DMS153 treated with DMSO at 0.1 percent for 48 hours (cell line): Measurements from ENCODE around the gene TNP2.
A peak's percentile ranks its signal among the peaks of the same experiment; 100 is the strongest.

Experiments
- DNase-seq: peaks from one replicate; lab custom pipeline; 2025; ENCODE audit not compliant: unreplicated experiment; lab: John Stamatoyannopoulos, UW

The TNP2 gene

GRCh38 chr16:11258553-11259492 lies 10.3 kb downstream of the TNP2 start:
- no peak for DNase-seq

- DNase-seq, result peak; percentile 76
Measured at GRCh38 chr16:11257131-11257938, 11.8 kb downstream of the TNP2 start.

- no peak for DNase-seq
Measured at GRCh38 chr16:11256661-11257130, 12.4 kb downstream of the TNP2 start.

GRCh38 chr16:11255737-11256660 lies 13.1 kb downstream of the TNP2 start, which contains the start of gene SOCS1:
TSS of gene SOCS1 (minus strand) at chr16:11256204. CDS start at chr16:11255478, 726 bp downstream.
- peak; percentile 39 for DNase-seq

- no peak for DNase-seq
Measured at GRCh38 chr16:11254913-11255736, 14.0 kb downstream of the TNP2 start.

- DNase-seq, result no peak
Measured at GRCh38 chr16:11253995-11254912, 14.9 kb downstream of the TNP2 start.

GRCh38 chr16:11253009-11253994 lies 15.8 kb downstream of the TNP2 start:
- DNase-seq, result no peak

GRCh38 chr16:11252482-11252931 lies 16.6 kb downstream of the TNP2 start:
- no peak for DNase-seq

- DNase-seq, result no peak
Measured at GRCh38 chr16:11251525-11252481, 17.3 kb downstream of the TNP2 start.

- no peak for DNase-seq
Measured at GRCh38 chr16:11250786-11251524, 18.2 kb downstream of the TNP2 start.

GRCh38 chr16:11250091-11250785 lies 18.9 kb downstream of the TNP2 start:
- DNase-seq, result peak; percentile 39

- no peak for DNase-seq
Measured at GRCh38 chr16:11249233-11250061, 19.7 kb downstream of the TNP2 start.

GRCh38 chr16:11248133-11248532 lies 21.0 kb downstream of the TNP2 start:
- no peak for DNase-seq

GRCh38 chr16:11245988-11246387 lies 23.1 kb downstream of the TNP2 start:
- DNase-seq, result no peak
